Gastroesophageal sphincter (tissue), 3 donors: ENCODE data around the gene RASGRP4.
"Not testable (repeated sequence)": the region's sequence is repeated elsewhere in the genome, so short reads cannot be mapped to it uniquely, and the experiment has no call there.

Experiments used
- CTCF ChIP-seq, 4 experiments: fragments of 200-600 bp in 2 of 4; fragments of 450-650 bp in 2 of 4; sonication (generic) in 1 of 4; IDR thresholded peaks; one replicate each; pipeline ENCODE4 v1.5.1; 2017 to 2019; ENCODE audit warnings: antibody characterized with exemption in 4 of 4, mild to moderate bottlenecking in 2 of 4, moderate library complexity in 2 of 4
- EP300 ChIP-seq: sonication (generic); formaldehyde crosslinking; IDR thresholded peaks from one replicate; pipeline ENCODE4 v1.6.1; 2017; ENCODE audit warnings: antibody characterized with exemption, mild to moderate bottlenecking
- POLR2A ChIP-seq, 2 donors: fragments of 450-650 bp; IDR thresholded peaks; one replicate each; pipeline ENCODE4 v1.6.1; 2017; ENCODE audit warnings: antibody characterized with exemption in 2 of 2, mild to moderate bottlenecking in 2 of 2, moderate library complexity in 1 of 2

GRCh38 chr19:38362946-38363688 is 62.9 kb downstream of the RASGRP4 start:
- TF ChIP-seq CTCF (IDR thresholded peaks at IDR 0.05); EP300; POLR2A (IDR thresholded peaks at IDR 0.05): not testable (repeated sequence)
